Ovary (tissue), 3 donors: ENCODE data around the gene PEX1.

Source experiments
- EP300 ChIP-seq: sonication (generic); formaldehyde crosslinking; IDR thresholded peaks from one replicate; pipeline ENCODE4 v1.6.1; 2017; ENCODE audit warnings: antibody characterized with exemption
- POLR2A ChIP-seq: fragments of 450-650 bp; IDR thresholded peaks from one replicate; pipeline ENCODE4 v1.6.1; 2017; ENCODE audit warnings: antibody characterized with exemption, mild to moderate bottlenecking, moderate library complexity
- TF ChIP-seq, protein P1 (sequence below), 3 donors: fragments of 450-650 bp in 2 of 3; fragments of 200-600 bp in 1 of 3; IDR thresholded peaks; one replicate each; pipeline versions ENCODE4 v1.5.1 to v1.8.0; 2016 to 2022; ENCODE audit warnings: antibody characterized with exemption in 3 of 3, mild to moderate bottlenecking in 1 of 3
- donor health status: DM: no; HTN: no; CAD: no.

DNA sequence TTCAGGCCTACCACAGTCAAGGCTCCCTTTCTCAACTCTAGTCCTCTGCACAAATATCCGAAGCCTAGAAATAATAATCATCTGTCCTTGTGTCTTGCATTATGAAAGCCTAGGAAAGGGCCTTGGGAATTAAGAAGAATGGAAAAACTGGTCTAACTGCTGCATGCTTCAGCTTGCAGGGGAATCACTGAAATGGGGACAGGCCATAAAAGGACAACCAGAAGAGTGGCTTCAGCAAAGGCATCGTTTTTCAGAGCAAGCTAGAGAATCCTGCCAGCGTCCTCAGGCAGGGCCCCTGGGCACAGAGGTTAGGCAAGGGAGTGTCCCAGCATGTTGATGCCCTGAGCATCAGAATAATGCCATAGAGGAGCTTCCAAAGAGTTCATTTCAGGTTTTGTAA lies 63.8 kb downstream of the PEX1 start:
- no peak for TF ChIP-seq POLR2A
- TF ChIP-seq, protein P1, sequence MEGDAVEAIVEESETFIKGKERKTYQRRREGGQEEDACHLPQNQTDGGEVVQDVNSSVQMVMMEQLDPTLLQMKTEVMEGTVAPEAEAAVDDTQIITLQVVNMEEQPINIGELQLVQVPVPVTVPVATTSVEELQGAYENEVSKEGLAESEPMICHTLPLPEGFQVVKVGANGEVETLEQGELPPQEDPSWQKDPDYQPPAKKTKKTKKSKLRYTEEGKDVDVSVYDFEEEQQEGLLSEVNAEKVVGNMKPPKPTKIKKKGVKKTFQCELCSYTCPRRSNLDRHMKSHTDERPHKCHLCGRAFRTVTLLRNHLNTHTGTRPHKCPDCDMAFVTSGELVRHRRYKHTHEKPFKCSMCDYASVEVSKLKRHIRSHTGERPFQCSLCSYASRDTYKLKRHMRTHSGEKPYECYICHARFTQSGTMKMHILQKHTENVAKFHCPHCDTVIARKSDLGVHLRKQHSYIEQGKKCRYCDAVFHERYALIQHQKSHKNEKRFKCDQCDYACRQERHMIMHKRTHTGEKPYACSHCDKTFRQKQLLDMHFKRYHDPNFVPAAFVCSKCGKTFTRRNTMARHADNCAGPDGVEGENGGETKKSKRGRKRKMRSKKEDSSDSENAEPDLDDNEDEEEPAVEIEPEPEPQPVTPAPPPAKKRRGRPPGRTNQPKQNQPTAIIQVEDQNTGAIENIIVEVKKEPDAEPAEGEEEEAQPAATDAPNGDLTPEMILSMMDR (IDR thresholded peaks at IDR 0.05), result no peak
- no peak for TF ChIP-seq EP300
